Thymus (tissue), 14 donors: ENCODE measurements around the gene OLFM4. TPM values are rescaled to one million over a fixed set of nuclear protein-coding genes. Genes with fewer than 3 reads are reported as not detected.

Experiments
- DNase-seq, 9 donors: peaks; one replicate each; pipeline ENCODE4 v3.0.0-alpha.2; 2013; ENCODE audit warnings: low spot score in 9 of 9, low read depth in 6 of 9, missing footprints in 1 of 9
- H3K27ac ChIP-seq, 2 donors: one replicate each; pipeline ENCODE4 v1.5.1; 2013; ENCODE audit warnings: control low read depth in 1 of 2, low read depth in 1 of 2, low read length in 1 of 2, mild to moderate bottlenecking in 1 of 2, moderate library complexity in 1 of 2
- H3K27me3 ChIP-seq, 2 donors: one replicate each; pipeline ENCODE4 v1.5.1; 2013; ENCODE audit warnings: low read length in 1 of 2; ENCODE audit not compliant: control insufficient read depth in 2 of 2, insufficient read depth in 1 of 2
- H3K36me3 ChIP-seq, 2 donors: one replicate each; pipeline ENCODE4 v1.5.1; 2013; ENCODE audit warnings: low read length in 1 of 2, mild to moderate bottlenecking in 1 of 2, moderate library complexity in 1 of 2; ENCODE audit not compliant: control insufficient read depth in 2 of 2, insufficient read depth in 2 of 2
- H3K4me1 ChIP-seq, 2 donors: one replicate each; pipeline ENCODE4 v1.5.1; 2013; ENCODE audit warnings: low read length in 2 of 2; ENCODE audit not compliant: control insufficient read depth in 2 of 2, insufficient read depth in 2 of 2
- H3K4me3 ChIP-seq, 2 donors: one replicate each; pipeline ENCODE4 v1.5.1; 2013; ENCODE audit warnings: low read length in 2 of 2, control low read depth in 1 of 2, mild to moderate bottlenecking in 1 of 2
- H3K9me3 ChIP-seq, 2 donors: one replicate each; pipeline ENCODE4 v1.5.1; 2013; ENCODE audit warnings: low read length in 1 of 2, mild to moderate bottlenecking in 1 of 2; ENCODE audit not compliant: control insufficient read depth in 2 of 2, insufficient read depth in 1 of 2
- WGBS: extraction: QIAGEN DNeasy Blood & Tissue Kit; methylation state at CpG from one replicate; pipeline ENCODE4 v1.1.7; 2013; 5-methylcytosine and 5-hydroxymethylcytosine counted together
- long read RNA-seq, 10 donors: transcript quantifications; one replicate each; lab custom pipeline, GENCODE V29; 2026
- polyA plus RNA-seq: library from polyadenylated mRNA; stranded (reverse); fragments of 200-250 nt; gene quantifications from one replicate; pipeline ENCODE4 v1.2.3, GENCODE V29; 2013
- total RNA-seq: library from RNA; stranded (reverse); fragments of 120-200 nt; gene quantifications from one replicate; pipeline ENCODE4 v1.2.4, GENCODE V29; 2013
- donor health status: healthy.

Gene OLFM4
- total RNA-seq (6.5 TPM), polyA plus RNA-seq (38.9 TPM)
- long read RNA-seq, donor 1 = 0 reads
- long read RNA-seq, donor 2 = 0 reads
- long read RNA-seq, donor 3, partial matches to known transcripts = 0 of 1 reads
- long read RNA-seq, donor 3, other reads (novel, unspliced or antisense) = 0 of 1 reads
- long read RNA-seq, donor 4 = 0 reads
- long read RNA-seq, donor 5, partial matches to known transcripts = 0 of 2 reads
- long read RNA-seq, donor 5, other reads (novel, unspliced or antisense) = 0 of 2 reads
- long read RNA-seq, donor 6 = 0 reads
- long read RNA-seq, donor 7 = 0 reads
- long read RNA-seq, donor 8, partial matches to known transcripts = 0 of 2 reads
- long read RNA-seq, donor 8, other reads (novel, unspliced or antisense) = 0 of 2 reads
- long read RNA-seq, donor 9 = 0 reads
- long read RNA-seq, donor 10 = 0 reads

GRCh38 chr13:53028637-53029203 lies at the start of gene OLFM4:
OLFM4 (plus strand) TSS chr13:53028813; CDS start chr13:53028837, 24 bp downstream.
- WGBS = 95% methylated on average over 9 of the region's 9 CpGs
- no peak within 1 kb of the TSS for H3K27ac ChIP-seq
- H3K27me3 ChIP-seq = no peaks in the 10 kb centered on the region
- no peaks in the 10 kb centered on the region for H3K4me1 ChIP-seq
- no peak for DNase-seq
- H3K4me3 ChIP-seq = no peak within 1 kb of the TSS
- H3K9me3 ChIP-seq = no peaks in the 10 kb centered on the region
- H3K36me3 ChIP-seq = no peaks in the 10 kb centered on the region

- Histone ChIP-seq H3K4me3 (no peak overlapping the region), H3K9me3 (no peaks in the 10 kb centered on the region), H3K27me3 (no peaks in the 10 kb centered on the region), H3K36me3 (no peaks in the 10 kb centered on the region), H3K4me1 (no peaks in the 10 kb centered on the region), H3K27ac (no peak overlapping the region)
- no peak for DNase-seq
- WGBS = 86% methylated on average over 5 of the region's 5 CpGs
Observed at GRCh38 chr13:52978989-52979388, 49.6 kb upstream of the OLFM4 start.

GRCh38 chr13:52980695-52981094 lies 47.9 kb upstream of the OLFM4 start:
- Histone ChIP-seq H3K9me3 (no peaks in the 10 kb centered on the region), H3K4me3 (no peak overlapping the region), H3K36me3 (no peaks in the 10 kb centered on the region), H3K27me3 (no peaks in the 10 kb centered on the region), H3K27ac (no peak overlapping the region), H3K4me1 (no peaks in the 10 kb centered on the region)
- no peak for DNase-seq
- WGBS = 92% methylated on average over 5 of the region's 5 CpGs

- no peak for DNase-seq
- no peaks in the 10 kb centered on the region for H3K9me3 ChIP-seq
- no peak overlapping the region for H3K4me3 ChIP-seq
- no peak overlapping the region for H3K27ac ChIP-seq
- H3K36me3 ChIP-seq = no peaks in the 10 kb centered on the region
- no peaks in the 10 kb centered on the region for H3K4me1 ChIP-seq
- WGBS = 95% methylated on average over 4 of the region's 4 CpGs
- no peaks in the 10 kb centered on the region for H3K27me3 ChIP-seq
Observed at GRCh38 chr13:52983836-52984235, 44.8 kb upstream of the OLFM4 start.

- H3K27ac ChIP-seq = no peak overlapping the region
- no peak for DNase-seq
- H3K27me3 ChIP-seq = no peaks in the 10 kb centered on the region
- 94% methylated on average over 5 of the region's 5 CpGs for WGBS
- H3K4me3 ChIP-seq = no peak overlapping the region
- no peaks in the 10 kb centered on the region for H3K9me3 ChIP-seq
- H3K36me3 ChIP-seq = no peaks in the 10 kb centered on the region
- H3K4me1 ChIP-seq = no peaks in the 10 kb centered on the region
Observed at GRCh38 chr13:52984881-52985363, 43.7 kb upstream of the OLFM4 start.

GRCh38 chr13:52991344-52992020 lies 37.1 kb upstream of the OLFM4 start:
- H3K4me1 ChIP-seq = no peaks in the 10 kb centered on the region
- no peak overlapping the region for H3K4me3 ChIP-seq
- H3K27me3 ChIP-seq = no peaks in the 10 kb centered on the region
- 96% methylated on average over 13 of the region's 13 CpGs for WGBS
- H3K36me3 ChIP-seq = no peaks in the 10 kb centered on the region
- no peaks in the 10 kb centered on the region for H3K9me3 ChIP-seq
- DNase-seq = no peak
- H3K27ac ChIP-seq = no peak overlapping the region

GRCh38 chr13:52992110-52992509 lies 36.5 kb upstream of the OLFM4 start:
- H3K27me3 ChIP-seq = no peaks in the 10 kb centered on the region
- 97% methylated on average over 11 of the region's 11 CpGs for WGBS
- no peak overlapping the region for H3K4me3 ChIP-seq
- no peaks in the 10 kb centered on the region for H3K9me3 ChIP-seq
- H3K4me1 ChIP-seq = no peaks in the 10 kb centered on the region
- H3K27ac ChIP-seq = no peak overlapping the region
- DNase-seq = no peak
- no peaks in the 10 kb centered on the region for H3K36me3 ChIP-seq

GRCh38 chr13:52994051-52994450 lies 34.6 kb upstream of the OLFM4 start:
- Histone ChIP-seq H3K27ac (no peak overlapping the region), H3K4me3 (no peak overlapping the region), H3K4me1 (no peaks in the 10 kb centered on the region), H3K27me3 (no peaks in the 10 kb centered on the region), H3K36me3 (no peaks in the 10 kb centered on the region), H3K9me3 (no peaks in the 10 kb centered on the region)
- DNase-seq = no peak
- 85% methylated on average over 2 of the region's 2 CpGs for WGBS

GRCh38 chr13:52994865-52995264 lies 33.7 kb upstream of the OLFM4 start:
- no peak for DNase-seq
- H3K9me3 ChIP-seq = no peaks in the 10 kb centered on the region
- WGBS = 5% methylated on average over 1 of the region's 1 CpG
- no peaks in the 10 kb centered on the region for H3K4me1 ChIP-seq
- H3K4me3 ChIP-seq = no peak overlapping the region
- no peak overlapping the region for H3K27ac ChIP-seq
- H3K27me3 ChIP-seq = no peaks in the 10 kb centered on the region
- H3K36me3 ChIP-seq = no peaks in the 10 kb centered on the region
